NCI-H1092 (cell line): ENCODE measurements around the gene CIBAR2.
"Not testable (repeated sequence)": the region's sequence is repeated elsewhere in the genome, so short reads cannot be mapped to it uniquely, and the experiment has no call there.

Experiments used
- DNase-seq: peaks from one replicate; lab custom pipeline; 2025; lab: John Stamatoyannopoulos, UW

Gene CIBAR2

GRCh38 chr16:85128079-85128837 is 16.0 kb upstream of the CIBAR2 start:
- no peak for DNase-seq

DNA sequence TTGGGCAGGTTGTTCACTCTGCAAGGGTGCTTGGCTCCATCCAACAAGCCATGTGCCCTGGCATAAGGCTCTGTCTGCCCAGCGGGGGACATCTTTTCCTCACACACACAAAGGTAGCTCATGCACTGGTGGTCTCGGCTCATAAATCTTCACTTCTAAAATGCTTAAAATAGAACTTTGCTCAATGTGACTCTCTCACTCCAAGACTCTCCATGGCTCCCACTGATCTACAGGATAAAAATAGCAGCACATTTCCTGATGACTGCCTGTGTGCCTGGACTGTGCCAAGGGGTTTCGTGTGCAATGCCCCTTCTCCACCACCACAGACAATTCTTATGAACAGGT is 15.1 kb upstream of the CIBAR2 start:
- DNase-seq: no peak

- DNase-seq: no peak
These were observed 14.6 kb upstream of the CIBAR2 start for GRCh38 chr16:85126705-85127378.

DNA sequence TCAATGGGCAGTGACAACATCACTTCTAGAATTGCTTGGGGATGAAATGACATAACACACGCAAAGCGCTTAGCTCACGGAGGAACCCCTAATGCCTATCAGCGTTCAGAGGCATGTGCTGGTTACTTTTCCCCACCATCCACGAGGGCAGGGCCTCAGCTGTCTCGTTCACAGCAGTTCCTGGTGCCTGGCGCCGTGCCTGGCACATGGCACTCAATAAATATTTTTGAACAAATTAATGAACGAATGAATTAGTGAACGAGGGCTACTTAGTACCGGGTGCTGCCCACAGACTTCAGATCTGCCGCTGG is 14.1 kb upstream of the CIBAR2 start:
- DNase-seq: no peak

GRCh38 chr16:85125570-85126393 is 13.5 kb upstream of the CIBAR2 start:
- DNase-seq: no peak

GRCh38 chr16:85124636-85125346 is 12.5 kb upstream of the CIBAR2 start:
- DNase-seq: no peak

DNA sequence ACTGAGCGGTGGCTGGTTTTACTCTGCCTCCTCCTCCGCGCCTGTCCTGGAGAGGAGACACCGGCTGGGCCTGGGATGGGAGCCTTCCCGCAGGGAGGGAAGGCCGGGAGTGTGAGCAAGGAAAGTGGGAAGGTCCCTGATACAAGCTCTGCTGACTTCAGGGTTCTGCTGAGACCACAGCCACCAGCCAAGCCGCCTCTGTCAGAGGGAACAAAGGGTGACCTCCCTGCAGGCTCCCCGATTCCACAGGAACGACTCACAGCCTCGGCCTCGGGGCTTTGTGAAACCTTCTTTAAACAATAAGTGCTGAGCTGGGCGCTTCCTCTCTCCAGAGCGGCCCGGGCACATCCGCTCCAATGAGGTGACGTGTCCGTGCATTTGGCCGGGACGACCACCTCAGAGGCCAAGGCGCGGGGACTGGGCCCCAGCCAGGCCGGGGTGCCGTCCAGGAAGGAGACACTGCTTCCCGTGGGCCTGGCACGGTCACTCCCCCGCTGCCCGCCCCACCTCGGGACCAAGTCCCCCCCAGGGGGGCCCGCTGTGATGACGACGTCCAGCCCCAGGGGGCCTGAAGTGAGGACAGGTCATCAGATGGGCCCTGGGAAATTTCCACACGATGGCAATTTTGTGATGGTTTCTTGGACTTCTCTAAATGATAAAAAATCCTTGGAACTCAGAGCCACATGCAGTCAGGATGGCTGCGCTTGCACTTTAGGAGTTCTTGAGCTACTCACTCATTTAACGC is 11.8 kb upstream of the CIBAR2 start:
- DNase-seq: no peak

GRCh38 chr16:85123441-85123840 is 11.2 kb upstream of the CIBAR2 start:
- DNase-seq: not testable (repeated sequence)

GRCh38 chr16:85120006-85120340 is 7.7 kb upstream of the CIBAR2 start:
- DNase-seq: no peak

GRCh38 chr16:85117418-85117817 is 5.1 kb upstream of the CIBAR2 start:
- no peak for DNase-seq

GRCh38 chr16:85114909-85115567 is 2.8 kb upstream of the CIBAR2 start:
- DNase-seq: peak; percentile 80

- DNase-seq: no peak
These were observed 1.6 kb upstream of the CIBAR2 start for GRCh38 chr16:85113913-85114312.

DNA sequence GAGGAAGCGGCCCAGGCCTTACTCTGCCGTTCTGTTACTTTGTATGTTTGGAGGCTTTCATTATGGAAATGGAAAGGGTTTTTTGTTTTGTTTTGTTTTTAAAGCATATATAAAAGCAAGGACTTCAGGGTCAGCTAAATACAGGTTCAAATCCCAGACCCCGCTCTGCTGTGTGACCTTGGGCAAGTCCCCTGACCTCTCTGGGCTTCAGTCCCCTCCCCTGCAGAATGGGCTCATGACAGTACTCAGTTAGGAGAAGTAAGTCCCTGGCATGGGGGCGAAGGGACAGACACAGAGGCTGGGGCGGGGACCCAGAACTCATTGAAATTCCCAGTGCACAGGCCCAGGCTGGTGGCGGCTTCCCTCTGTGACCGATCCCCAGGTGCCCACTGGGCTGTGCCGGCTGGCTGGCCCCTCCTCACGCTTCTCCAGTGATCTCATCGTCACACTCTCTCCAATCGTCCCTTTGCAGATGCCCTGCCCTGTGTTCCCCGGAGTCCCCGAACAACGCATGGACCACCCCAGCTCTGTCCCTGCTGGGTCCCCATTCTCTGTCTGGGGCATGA is 979 bp upstream of the CIBAR2 start:
- no peak for DNase-seq

- no peak for DNase-seq
These were observed 1.1 kb downstream of the CIBAR2 start for GRCh38 chr16:85111184-85111583.

DNA sequence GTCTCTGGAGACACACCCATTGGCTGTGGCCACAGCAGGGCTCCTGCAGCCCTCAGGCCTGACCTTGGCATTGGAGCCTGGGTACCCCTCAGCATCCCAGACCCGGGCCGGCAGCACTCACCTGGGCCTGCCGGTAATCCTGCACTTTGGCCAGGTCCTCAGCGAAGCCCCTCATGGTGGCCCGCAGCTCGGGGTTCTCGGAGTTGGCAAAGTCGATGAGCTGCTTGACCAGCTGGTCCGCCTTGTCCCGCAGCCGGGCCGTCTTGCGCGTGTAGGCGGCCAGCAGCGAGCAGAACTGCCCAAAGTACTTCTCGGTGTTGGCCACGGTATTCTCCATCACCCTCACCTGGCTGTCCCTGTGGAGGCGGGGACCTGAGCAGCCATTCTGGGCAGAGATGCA is 2.2 kb downstream of the CIBAR2 start:
- DNase-seq: no peak

DNA sequence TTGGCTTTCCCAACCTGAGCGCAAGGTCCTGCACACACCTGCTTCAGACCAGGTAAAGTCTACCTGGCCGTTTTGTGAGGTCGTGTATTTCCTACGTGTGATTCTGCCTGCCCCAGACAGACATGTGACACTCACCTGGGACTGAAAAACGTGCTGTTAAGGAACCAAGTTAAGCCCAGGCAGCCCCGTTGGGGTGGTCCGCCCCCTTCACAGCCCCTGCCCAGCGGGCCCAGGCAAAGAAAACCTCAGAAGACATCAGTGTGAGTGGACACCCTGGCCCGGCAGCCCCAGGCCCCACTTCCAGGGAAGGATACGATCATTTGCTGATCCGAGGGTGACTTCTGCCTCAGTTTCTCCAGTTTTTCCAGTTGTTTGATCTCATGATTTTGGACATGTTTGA is 4.7 kb downstream of the CIBAR2 start:
- no peak for DNase-seq

GRCh38 chr16:85107083-85107482 is 5.2 kb downstream of the CIBAR2 start:
- no peak for DNase-seq

- no peak for DNase-seq
These were observed 6.8 kb downstream of the CIBAR2 start for GRCh38 chr16:85105475-85105874.

GRCh38 chr16:85104821-85105391 is 7.4 kb downstream of the CIBAR2 start:
- DNase-seq: no peak

DNA sequence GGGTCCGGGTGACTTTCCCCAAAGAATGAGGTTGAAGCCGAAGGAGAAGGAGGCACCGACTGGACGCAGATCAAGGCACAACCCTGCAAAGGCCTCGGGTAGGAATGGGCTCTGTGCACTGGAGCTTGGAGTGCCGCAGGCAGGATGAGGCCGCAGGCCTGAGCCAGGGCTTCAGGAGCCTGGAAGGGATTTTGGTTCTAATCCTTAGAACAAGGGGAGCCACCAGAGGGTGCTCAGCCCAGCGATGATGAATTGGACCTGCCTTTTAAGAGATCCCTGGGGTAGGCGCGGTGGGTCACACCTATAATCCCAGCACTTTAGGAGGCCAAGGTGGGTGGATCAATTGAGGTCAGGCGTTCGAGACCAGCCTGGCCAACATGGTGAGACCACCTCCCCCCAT is 8.1 kb downstream of the CIBAR2 start:
- DNase-seq: no peak
